ENCODE data around the gene ABCD3. TPM values are rescaled to one million over a fixed set of nuclear protein-coding genes. Genes with fewer than 3 reads are reported as not detected.

ABCD3 gene
- total RNA-seq, 5 donors from 2014 or later (not counting 1 experiment from before 2014, with no cell fraction given), result 17.3 to 29.9 (median 24.2) TPM

- no peaks in the 10 kb centered on the region for H3K9me3 Mint-ChIP-seq
- no peaks in the 10 kb centered on the region for H3K4me1 Mint-ChIP-seq
- WGBS (ENCODE audit: insufficient coverage), result 77% methylated on average over 5 of the region's 5 CpGs
- H3K27ac Mint-ChIP-seq, result no peak overlapping the region
- ATAC-seq (replicated peaks in 1 of 4) (no peak), DNase-seq (no peak)
- H3K36me3 Mint-ChIP-seq, result no peaks in the 10 kb centered on the region
- no peak overlapping the region for H3K27ac ChIP-seq (ENCODE audit: low read length)
- no peaks in the 10 kb centered on the region for H3K4me1 ChIP-seq (ENCODE audit: control insufficient read depth in 1 of 2, extremely low read depth in 1 of 2, insufficient read depth in 2 of 2, low read length in 2 of 2)
- no peaks in the 10 kb centered on the region for H3K9me3 ChIP-seq
- H3K36me3 ChIP-seq (ENCODE audit: control insufficient read depth in 2 of 2, extremely low read depth in 1 of 2, insufficient read depth in 1 of 2, low read length in 1 of 2), result no peaks in the 10 kb centered on the region
- H3K27me3 ChIP-seq (replicated peaks in 1 of 2; ENCODE audit: control insufficient read depth in 2 of 2, extremely low read depth in 1 of 2, insufficient read depth in 2 of 2, low read length in 1 of 2), result peaks cover 0 to 3% of the 10 kb centered on the region in 2 experiments
- H3K27me3 Mint-ChIP-seq, result peaks cover 23 to 24% of the 10 kb centered on the region in 2 donors
- POLR2A ChIA-PET, result no interaction called here
- no peak overlapping the region for H3K4me3 Mint-ChIP-seq
- H3K4me3 ChIP-seq (ENCODE audit: control insufficient read depth in 1 of 2, extremely low read depth in 1 of 2, low read length in 1 of 2), result no peak overlapping the region
- CTCF ChIA-PET, result no interaction called here
Observed at GRCh38 chr1:94550800-94551241, 132.6 kb downstream of the ABCD3 start.

GRCh38 chr1:94551449-94551848 is 133.3 kb downstream of the ABCD3 start:
- no peak for ATAC-seq (replicated peaks in 1 of 4)
- H3K4me1 Mint-ChIP-seq, result no peaks in the 10 kb centered on the region
- ChIA-PET POLR2A (no interaction called here), CTCF (no interaction called here)
- H3K9me3 Mint-ChIP-seq, result no peaks in the 10 kb centered on the region
- H3K36me3 ChIP-seq (ENCODE audit: control insufficient read depth in 2 of 2, extremely low read depth in 1 of 2, insufficient read depth in 1 of 2, low read length in 1 of 2), result no peaks in the 10 kb centered on the region
- no peaks in the 10 kb centered on the region for H3K9me3 ChIP-seq
- no peak for DNase-seq
- H3K4me3 ChIP-seq (ENCODE audit: control insufficient read depth in 1 of 2, extremely low read depth in 1 of 2, low read length in 1 of 2), result no peak overlapping the region
- H3K27ac Mint-ChIP-seq, result no peak overlapping the region
- WGBS (ENCODE audit: insufficient coverage), result 91% methylated on average over 6 of the region's 7 CpGs
- no peak overlapping the region for H3K27ac ChIP-seq (ENCODE audit: low read length)
- H3K4me3 Mint-ChIP-seq, result no peak overlapping the region
- H3K4me1 ChIP-seq (ENCODE audit: control insufficient read depth in 1 of 2, extremely low read depth in 1 of 2, insufficient read depth in 2 of 2, low read length in 2 of 2), result no peaks in the 10 kb centered on the region
- H3K27me3 ChIP-seq (replicated peaks in 1 of 2; ENCODE audit: control insufficient read depth in 2 of 2, extremely low read depth in 1 of 2, insufficient read depth in 2 of 2, low read length in 1 of 2), result peaks cover 0 to 3% of the 10 kb centered on the region in 2 experiments
- no peaks in the 10 kb centered on the region for H3K36me3 Mint-ChIP-seq
- peaks cover 17 to 18% of the 10 kb centered on the region in 2 donors for H3K27me3 Mint-ChIP-seq

DNA sequence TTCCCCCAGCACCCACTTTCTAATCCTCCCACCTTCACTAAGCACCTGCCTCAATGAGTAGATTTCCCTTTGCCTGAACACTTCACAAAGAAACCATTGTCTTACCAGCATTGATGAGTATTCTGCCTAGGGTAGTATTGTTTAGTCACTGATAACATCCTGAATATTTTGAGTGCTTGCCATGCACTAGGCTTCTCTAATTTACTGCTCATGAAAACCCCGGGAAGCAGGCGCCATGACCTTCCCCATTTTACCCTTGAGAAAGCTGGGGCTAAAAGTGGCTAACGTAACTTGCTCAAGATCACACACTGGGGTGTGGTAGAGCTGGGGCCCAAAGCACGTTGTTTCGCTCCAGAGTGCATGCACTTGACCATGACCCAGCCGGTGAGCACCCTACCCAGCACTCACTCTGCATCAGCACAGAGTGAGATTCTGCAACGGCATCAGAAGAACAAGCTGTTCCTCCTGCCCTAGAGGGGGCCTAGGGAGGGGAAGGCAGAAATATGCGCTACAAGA is 133.9 kb downstream of the ABCD3 start:
- Mint-ChIP-seq H3K9me3 (no peaks in the 10 kb centered on the region), H3K4me3 (no peak overlapping the region), H3K27ac (no peak overlapping the region), H3K4me1 (no peaks in the 10 kb centered on the region), H3K27me3 (peaks cover 10 to 14% of the 10 kb centered on the region in 2 donors), H3K36me3 (no peaks in the 10 kb centered on the region)
- Histone ChIP-seq H3K4me3 (ENCODE audit: control insufficient read depth in 1 of 2, extremely low read depth in 1 of 2, low read length in 1 of 2) (no peak overlapping the region), H3K4me1 (ENCODE audit: control insufficient read depth in 1 of 2, extremely low read depth in 1 of 2, insufficient read depth in 2 of 2, low read length in 2 of 2) (no peaks in the 10 kb centered on the region), H3K27me3 (replicated peaks in 1 of 2; ENCODE audit: control insufficient read depth in 2 of 2, extremely low read depth in 1 of 2, insufficient read depth in 2 of 2, low read length in 1 of 2) (peaks cover 0 to 3% of the 10 kb centered on the region in 2 experiments), H3K36me3 (ENCODE audit: control insufficient read depth in 2 of 2, extremely low read depth in 1 of 2, insufficient read depth in 1 of 2, low read length in 1 of 2) (no peaks in the 10 kb centered on the region), H3K9me3 (no peaks in the 10 kb centered on the region), H3K27ac (ENCODE audit: low read length) (no peak overlapping the region)
- no CpG with 5 or more reads among the region's 8 CpGs for WGBS (ENCODE audit: insufficient coverage)
- CTCF ChIA-PET, result interaction anchor here in 1 of 2 donors (0.5 kb wide), 1 partner anchor 506 kb away, joined by 4 read pairs; no protein-coding TSS in a partner anchor
- DNase-seq (no peak), ATAC-seq (replicated peaks in 1 of 4) (no peak)
- POLR2A ChIA-PET, result interaction anchor here in 1 of 2 donors (0.6 kb wide), 1 partner anchor 99 kb away, joined by 3 read pairs; no protein-coding TSS in a partner anchor

DNA sequence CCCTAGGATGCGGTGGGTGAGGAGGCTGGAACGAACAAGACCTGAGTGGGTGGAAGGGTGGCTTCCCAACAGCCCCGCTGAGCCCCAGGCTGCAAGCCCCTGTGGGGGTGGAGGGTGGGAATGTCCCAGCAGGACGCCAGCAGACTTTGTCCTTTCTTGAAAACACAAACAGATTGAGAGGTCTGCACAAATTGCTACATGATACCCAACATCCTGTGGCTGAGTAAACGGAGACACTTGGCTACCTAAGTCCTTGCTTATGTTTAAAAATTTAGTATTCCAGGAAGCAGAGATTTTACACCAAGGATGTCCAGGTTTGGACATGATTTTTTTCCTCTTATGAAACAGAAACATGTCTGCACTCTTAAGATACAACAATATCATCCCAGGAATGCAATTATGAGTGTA is 135.1 kb downstream of the ABCD3 start:
- no peak overlapping the region for H3K4me3 Mint-ChIP-seq
- CTCF ChIA-PET, result no interaction called here

DNA sequence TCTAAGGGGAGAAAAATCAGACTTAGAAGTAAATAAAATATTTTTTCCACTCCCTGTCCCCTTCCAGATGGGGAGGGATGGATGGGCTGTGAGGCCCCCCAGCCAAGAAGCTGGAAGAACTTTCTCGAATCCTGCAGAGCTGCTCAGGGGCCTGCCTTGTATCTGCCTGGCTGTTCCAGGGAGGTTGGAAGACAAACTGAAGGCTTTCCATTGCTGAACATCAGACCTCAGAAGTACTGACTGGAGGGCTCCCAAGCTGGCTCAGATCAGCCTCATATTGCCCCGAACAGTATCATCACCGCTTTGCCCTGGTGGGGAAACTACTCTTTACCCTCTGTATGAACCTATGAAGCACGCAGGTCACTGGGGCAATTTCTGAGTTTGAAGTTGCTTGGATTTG is 135.7 kb downstream of the ABCD3 start:
- Histone ChIP-seq H3K4me1 (ENCODE audit: control insufficient read depth in 1 of 2, extremely low read depth in 1 of 2, insufficient read depth in 2 of 2, low read length in 2 of 2) (no peaks in the 10 kb centered on the region), H3K4me3 (ENCODE audit: control insufficient read depth in 1 of 2, extremely low read depth in 1 of 2, low read length in 1 of 2) (no peak overlapping the region), H3K9me3 (no peaks in the 10 kb centered on the region), H3K36me3 (ENCODE audit: control insufficient read depth in 2 of 2, extremely low read depth in 1 of 2, insufficient read depth in 1 of 2, low read length in 1 of 2) (no peaks in the 10 kb centered on the region), H3K27ac (ENCODE audit: low read length) (no peak overlapping the region), H3K27me3 (replicated peaks in 1 of 2; ENCODE audit: control insufficient read depth in 2 of 2, extremely low read depth in 1 of 2, insufficient read depth in 2 of 2, low read length in 1 of 2) (peaks cover 0 to 3% of the 10 kb centered on the region in 2 experiments)
- H3K36me3 Mint-ChIP-seq, result no peaks in the 10 kb centered on the region
- ATAC-seq (replicated peaks in 1 of 4), result no peak
- H3K4me3 Mint-ChIP-seq, result no peak overlapping the region
- ChIA-PET CTCF (no interaction called here), POLR2A (no interaction called here)
- no peak overlapping the region for H3K27ac Mint-ChIP-seq
- no peaks in the 10 kb centered on the region for H3K4me1 Mint-ChIP-seq
- 60% methylated on average over 1 of the region's 4 CpGs for WGBS (ENCODE audit: insufficient coverage)
- peaks cover 4 to 14% of the 10 kb centered on the region in 2 donors for H3K27me3 Mint-ChIP-seq
- peaks cover 0 to 4% (median 0%) of the 10 kb centered on the region in 3 donors for H3K9me3 Mint-ChIP-seq
- DNase-seq, result no peak

More for the DNA sequence above, 135.1 kb downstream of the ABCD3 start:
- Histone ChIP-seq H3K4me1 (ENCODE audit: control insufficient read depth in 1 of 2, extremely low read depth in 1 of 2, insufficient read depth in 2 of 2, low read length in 2 of 2) (no peaks in the 10 kb centered on the region), H3K9me3 (no peaks in the 10 kb centered on the region), H3K27ac (ENCODE audit: low read length) (no peak overlapping the region), H3K27me3 (replicated peaks in 1 of 2; ENCODE audit: control insufficient read depth in 2 of 2, extremely low read depth in 1 of 2, insufficient read depth in 2 of 2, low read length in 1 of 2) (peaks cover 0 to 3% of the 10 kb centered on the region in 2 experiments), H3K36me3 (ENCODE audit: control insufficient read depth in 2 of 2, extremely low read depth in 1 of 2, insufficient read depth in 1 of 2, low read length in 1 of 2) (no peaks in the 10 kb centered on the region), H3K4me3 (ENCODE audit: control insufficient read depth in 1 of 2, extremely low read depth in 1 of 2, low read length in 1 of 2) (no peak overlapping the region)
- POLR2A ChIA-PET, result interaction anchor here in 1 of 2 donors (0.6 kb wide), 1 partner anchor 670 kb away, joined by 4 read pairs; no protein-coding TSS in a partner anchor
- Mint-ChIP-seq H3K9me3 (no peaks in the 10 kb centered on the region), H3K4me1 (no peaks in the 10 kb centered on the region), H3K36me3 (no peaks in the 10 kb centered on the region), H3K27ac (no peak overlapping the region), H3K27me3 (peaks cover 4 to 14% of the 10 kb centered on the region in 2 donors)
- no peak for ATAC-seq (replicated peaks in 1 of 4)
- whole genome bisulfite sequencing (ENCODE audit: insufficient coverage), result 71% methylated on average over 2 of the region's 5 CpGs
- no peak for DNase-seq

GRCh38 chr1:94554580-94554979 is 136.4 kb downstream of the ABCD3 start:
- Histone ChIP-seq H3K4me1 (ENCODE audit: control insufficient read depth in 1 of 2, extremely low read depth in 1 of 2, insufficient read depth in 2 of 2, low read length in 2 of 2) (no peaks in the 10 kb centered on the region), H3K36me3 (ENCODE audit: control insufficient read depth in 2 of 2, extremely low read depth in 1 of 2, insufficient read depth in 1 of 2, low read length in 1 of 2) (no peaks in the 10 kb centered on the region), H3K27me3 (replicated peaks in 1 of 2; ENCODE audit: control insufficient read depth in 2 of 2, extremely low read depth in 1 of 2, insufficient read depth in 2 of 2, low read length in 1 of 2) (peaks cover 0 to 3% of the 10 kb centered on the region in 2 experiments), H3K4me3 (ENCODE audit: control insufficient read depth in 1 of 2, extremely low read depth in 1 of 2, low read length in 1 of 2) (no peak overlapping the region), H3K27ac (ENCODE audit: low read length) (no peak overlapping the region), H3K9me3 (no peaks in the 10 kb centered on the region)
- WGBS (ENCODE audit: insufficient coverage), result 95% methylated on average over 3 of the region's 5 CpGs
- CTCF ChIA-PET, result no interaction called here
- Mint-ChIP-seq H3K9me3 (peaks cover 0 to 4% (median 0%) of the 10 kb centered on the region in 3 donors), H3K27me3 (peaks cover 4 to 14% of the 10 kb centered on the region in 2 donors), H3K4me1 (no peaks in the 10 kb centered on the region), H3K4me3 (no peak overlapping the region), H3K27ac (no peak overlapping the region), H3K36me3 (no peaks in the 10 kb centered on the region)
- DNase-seq (no peak), ATAC-seq (replicated peaks in 1 of 4) (no peak)
- POLR2A ChIA-PET, result no interaction called here

Measured in T-cell (primary cell).